ENCODE measurements around the gene DDR1.

The DDR1 gene

DNA sequence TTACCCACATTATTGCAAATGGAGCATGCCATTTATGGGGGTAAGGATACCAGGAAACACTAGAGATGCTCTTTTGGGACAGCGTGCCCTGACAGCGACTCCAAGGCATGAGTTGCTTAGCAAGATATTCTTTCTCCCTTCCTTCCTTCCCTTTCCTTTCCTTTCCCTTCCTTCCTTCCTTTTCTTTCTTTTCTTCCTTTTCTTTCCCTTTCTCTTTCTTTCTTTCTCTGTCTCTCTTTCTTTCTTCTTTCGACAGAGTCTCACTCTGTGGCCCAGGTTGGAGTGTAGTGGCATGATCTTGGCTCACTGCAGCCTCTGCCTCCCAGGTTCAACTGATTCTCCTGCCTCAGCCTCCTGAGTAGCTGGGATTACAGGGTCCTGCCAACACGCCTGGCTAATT lies 59.7 kb downstream of the DDR1 start:
- no peak for DNase-seq (ENCODE audit: low read depth)
- no peak overlapping the region for H3K4me3 ChIP-seq (ENCODE audit: low read length)
- no peak for TF ChIP-seq CTCF (IDR thresholded peaks at IDR 0.05; ENCODE audit: insufficient read depth, low read depth, low read length, missing control alignments)

DNA sequence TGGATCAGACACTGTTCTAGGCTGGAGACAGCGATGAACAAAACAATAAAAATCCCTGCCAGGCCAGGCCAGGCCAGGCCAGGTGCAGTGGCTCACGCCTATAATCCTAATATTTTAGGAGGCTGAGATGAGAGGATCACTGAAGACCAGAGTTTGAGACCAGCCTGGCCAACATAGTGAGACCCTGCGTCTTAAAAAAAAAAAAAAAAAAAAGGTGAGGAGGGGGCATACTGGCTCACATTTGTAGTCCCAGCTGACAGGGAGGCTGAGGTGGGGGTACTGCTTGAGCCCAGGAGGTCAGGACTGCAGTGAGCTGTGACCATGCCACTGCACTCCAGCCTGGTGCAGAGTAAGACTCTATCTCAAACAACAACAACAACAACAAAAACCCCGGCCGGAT lies 61.0 kb downstream of the DDR1 start:
- H3K4me3 ChIP-seq (ENCODE audit: low read length) = no peak overlapping the region
- no peak for DNase-seq (ENCODE audit: low read depth)
- TF ChIP-seq CTCF (IDR thresholded peaks at IDR 0.05; ENCODE audit: insufficient read depth, low read depth, low read length, missing control alignments) = no peak

GRCh38 chr6:30947231-30947630 lies 62.9 kb downstream of the DDR1 start:
- no peak for DNase-seq (ENCODE audit: low read depth)
- no peak overlapping the region for H3K4me3 ChIP-seq (ENCODE audit: low read length)
- TF ChIP-seq CTCF (IDR thresholded peaks at IDR 0.05; ENCODE audit: insufficient read depth, low read depth, low read length, missing control alignments) = no peak

DNA sequence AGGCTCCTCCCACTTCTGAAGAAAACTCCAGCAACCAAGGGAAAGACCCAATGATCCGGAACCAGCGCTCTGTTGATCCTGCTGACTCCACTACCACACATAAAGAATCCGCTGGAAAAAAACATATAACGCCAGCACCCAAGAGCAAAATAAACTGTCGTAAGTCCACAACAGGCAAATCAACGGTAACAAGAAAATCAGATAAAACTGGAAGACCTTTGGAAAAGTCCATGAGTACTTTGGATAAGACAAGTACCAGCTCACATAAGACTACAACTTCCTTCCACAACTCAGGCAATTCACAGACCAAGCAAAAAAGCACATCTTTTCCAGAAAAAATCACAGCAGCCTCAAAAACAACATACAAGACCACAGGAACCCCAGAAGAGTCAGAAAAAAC lies 64.5 kb downstream of the DDR1 start:
- DNase-seq (ENCODE audit: low read depth) = no peak
- TF ChIP-seq CTCF (IDR thresholded peaks at IDR 0.05; ENCODE audit: insufficient read depth, low read depth, low read length, missing control alignments) = no peak
- no peak overlapping the region for H3K4me3 ChIP-seq (ENCODE audit: low read length)

Data from epithelial cell of esophagus (primary cell).